ENCODE results near the gene CABP7. TPM values are rescaled to one million over a fixed set of nuclear protein-coding genes. Genes with fewer than 3 reads are reported as not detected.

Gene CABP7
- total and polyA plus RNA-seq, 2 experiments from 2014 or later: 0.16 TPM; not detected in 1

GRCh38 chr22:29726106-29726505 lies 6.3 kb downstream of the CABP7 start:
- Histone ChIP-seq H3K4me3 (no peak overlapping the region), H3K27me3 (peaks cover 19% of the 10 kb centered on the region), H3K79me2 (no peaks in the 10 kb centered on the region), H3K27ac (no peak overlapping the region), H3K36me3 (replicated peaks; ENCODE audit: insufficient read depth, low read depth) (no peaks in the 10 kb centered on the region), H4K20me1 (ENCODE audit: insufficient read depth, poor library complexity, severe bottlenecking) (no peaks in the 10 kb centered on the region), H3K9me3 (ENCODE audit: low read depth) (no peaks in the 10 kb centered on the region), H2AFZ (no peak overlapping the region), H3K4me2 (no peak overlapping the region), H3K4me1 (ENCODE audit: insufficient read depth) (no peaks in the 10 kb centered on the region), H3K9me2 (replicated peaks; ENCODE audit: insufficient read depth) (no peaks in the 10 kb centered on the region)
- WGBS (ENCODE audit: low lambda C conversion rate, missing lambda C conversion rate): 90% methylated on average over 7 of the region's 7 CpGs
- TF ChIP-seq EZH2 (IDR thresholded peaks at IDR 0.05; ENCODE audit: borderline replicate concordance) (no peak), EZH2phosphoT487 (IDR thresholded peaks at IDR 0.05; ENCODE audit: low read depth, severe bottlenecking, unreplicated experiment) (no peak), CTCF (IDR thresholded peaks at IDR 0.05; ENCODE audit: poor library complexity) (no peak)
- no peak for DNase-seq (ENCODE audit: low spot score)

- DNase-seq (ENCODE audit: low spot score): no peak
- Histone ChIP-seq H3K27ac (no peak overlapping the region), H3K9me3 (ENCODE audit: low read depth) (no peaks in the 10 kb centered on the region), H2AFZ (no peak overlapping the region), H3K4me3 (no peak overlapping the region), H3K79me2 (no peaks in the 10 kb centered on the region), H4K20me1 (ENCODE audit: insufficient read depth, poor library complexity, severe bottlenecking) (no peaks in the 10 kb centered on the region), H3K9me2 (replicated peaks; ENCODE audit: insufficient read depth) (no peaks in the 10 kb centered on the region), H3K36me3 (replicated peaks; ENCODE audit: insufficient read depth, low read depth) (no peaks in the 10 kb centered on the region), H3K27me3 (peaks cover 14% of the 10 kb centered on the region), H3K4me1 (ENCODE audit: insufficient read depth) (no peaks in the 10 kb centered on the region), H3K4me2 (no peak overlapping the region)
- no peak for TF ChIP-seq CTCF (IDR thresholded peaks at IDR 0.05; ENCODE audit: poor library complexity)
- TF ChIP-seq EZH2phosphoT487 (IDR thresholded peaks at IDR 0.05; ENCODE audit: low read depth, severe bottlenecking, unreplicated experiment): no peak
- TF ChIP-seq EZH2 (IDR thresholded peaks at IDR 0.05; ENCODE audit: borderline replicate concordance): no peak
- WGBS (ENCODE audit: low lambda C conversion rate, missing lambda C conversion rate): 41% methylated on average over 15 of the region's 15 CpGs
Measured at GRCh38 chr22:29726512-29727130, 6.8 kb downstream of the CABP7 start.

GRCh38 chr22:29727131-29727523 lies 7.3 kb downstream of the CABP7 start:
- H2AFZ ChIP-seq: no peak overlapping the region
- DNase-seq (ENCODE audit: low spot score): peak; percentile 56
- no peaks in the 10 kb centered on the region for H3K79me2 ChIP-seq
- H3K9me3 ChIP-seq (ENCODE audit: low read depth): no peaks in the 10 kb centered on the region
- H3K4me1 ChIP-seq (ENCODE audit: insufficient read depth): no peaks in the 10 kb centered on the region
- 17% methylated on average over 9 of the region's 17 CpGs for WGBS (ENCODE audit: low lambda C conversion rate, missing lambda C conversion rate)
- no peak overlapping the region for H3K4me2 ChIP-seq
- TF ChIP-seq EZH2 (IDR thresholded peaks at IDR 0.05; ENCODE audit: borderline replicate concordance): no peak
- no peak for TF ChIP-seq EZH2phosphoT487 (IDR thresholded peaks at IDR 0.05; ENCODE audit: low read depth, severe bottlenecking, unreplicated experiment)
- peak; percentile 56 for TF ChIP-seq CTCF (IDR thresholded peaks at IDR 0.05; ENCODE audit: poor library complexity)
- H3K36me3 ChIP-seq (replicated peaks; ENCODE audit: insufficient read depth, low read depth): no peaks in the 10 kb centered on the region
- H3K9me2 ChIP-seq (replicated peaks; ENCODE audit: insufficient read depth): no peaks in the 10 kb centered on the region
- H3K27me3 ChIP-seq: peaks cover 9% of the 10 kb centered on the region
- no peak overlapping the region for H3K27ac ChIP-seq
- H4K20me1 ChIP-seq (ENCODE audit: insufficient read depth, poor library complexity, severe bottlenecking): no peaks in the 10 kb centered on the region
- no peak overlapping the region for H3K4me3 ChIP-seq
